DMS153 (cell line): ENCODE measurements around the gene BCORL1.

Experiments
- DNase-seq: peaks from one replicate; lab custom pipeline; 2025; lab: John Stamatoyannopoulos, UW

The BCORL1 gene

GRCh38 chrX:129982300-129983251 lies at the start of gene BCORL1:
BCORL1 (plus strand) TSS chrX:129982635; CDS start chrX:130005232, 22,597 bp downstream.
- peak; percentile 94 for DNase-seq

- no peak for DNase-seq
Measured at GRCh38 chrX:129932821-129933321, 49.6 kb upstream of the BCORL1 start.

GRCh38 chrX:129933700-129934099 lies 48.7 kb upstream of the BCORL1 start:
- no peak for DNase-seq

- no peak for DNase-seq
Measured at GRCh38 chrX:129934461-129934860, 48.0 kb upstream of the BCORL1 start.

- DNase-seq = no peak
Measured at GRCh38 chrX:129934952-129935351, 47.5 kb upstream of the BCORL1 start.

- no peak for DNase-seq
Measured at GRCh38 chrX:129938081-129938480, 44.4 kb upstream of the BCORL1 start.

GRCh38 chrX:129939986-129940385 lies 42.4 kb upstream of the BCORL1 start:
- no peak for DNase-seq

GRCh38 chrX:129940721-129941120 lies 41.7 kb upstream of the BCORL1 start:
- no peak for DNase-seq

GRCh38 chrX:129945131-129945530 lies 37.3 kb upstream of the BCORL1 start:
- no peak for DNase-seq

- DNase-seq = no peak
Measured at GRCh38 chrX:129953334-129953648, 29.1 kb upstream of the BCORL1 start.

GRCh38 chrX:129953881-129954280 lies 28.6 kb upstream of the BCORL1 start:
- no peak for DNase-seq

- DNase-seq = no peak
Measured at GRCh38 chrX:129954804-129955203, 27.6 kb upstream of the BCORL1 start.

- no peak for DNase-seq
Measured at GRCh38 chrX:129955682-129956081, 26.8 kb upstream of the BCORL1 start.

- no peak for DNase-seq
Measured at GRCh38 chrX:129956145-129956544, 26.3 kb upstream of the BCORL1 start.

- DNase-seq = no peak
Measured at GRCh38 chrX:129956765-129957164, 25.7 kb upstream of the BCORL1 start.

- peak; percentile 56 for DNase-seq
Measured at GRCh38 chrX:129957241-129958082, 25.0 kb upstream of the BCORL1 start.

- no peak for DNase-seq
Measured at GRCh38 chrX:129958083-129958465, 24.4 kb upstream of the BCORL1 start.

- no peak for DNase-seq
Measured at GRCh38 chrX:129958814-129959492, 23.5 kb upstream of the BCORL1 start.

- DNase-seq = no peak
Measured at GRCh38 chrX:129959493-129959832, 23.0 kb upstream of the BCORL1 start.

GRCh38 chrX:129961180-129962083 lies 21.0 kb upstream of the BCORL1 start:
- DNase-seq = peak; percentile 81

GRCh38 chrX:129963729-129964128 lies 18.7 kb upstream of the BCORL1 start:
- no peak for DNase-seq
